HepG2 (cell line): ENCODE results near the gene ENTPD1. TPM values are rescaled to one million over a fixed set of nuclear protein-coding genes. Genes with fewer than 3 reads are reported as not detected.

Source experiments
- ATAC-seq: fragments of 200-7000 bp; cut with Tn5 transposase; 3 replicates; pipeline ENCODE4 v1.9.1; 2020; ENCODE audit warnings: mild to moderate bottlenecking, moderate library complexity
- BruUV-seq: library from RNA; stranded (reverse); fragments of 400-500 nt; replicated peaks from 2 replicates; lab custom pipeline; 2021; lab: Mats Ljungman, UMichigan
- CTCF ChIA-PET: fragments of 300-600 bp; formaldehyde crosslinking; extraction: SDS; loops from one replicate; lab custom pipeline; 2021; ENCODE audit warnings: low total read pairs, inconsistent platforms, low intra/inter-chr PET ratio; lab: Yijun Ruan, JAX
- POLR2A ChIA-PET: fragments of 350-600 bp; sonication (Branson Sonifier 250); formaldehyde crosslinking; loops from one replicate; lab custom pipeline; 2020; ENCODE audit warnings: antibody characterized with exemption, inconsistent platforms; lab: Yijun Ruan, JAX
- DNase-seq: peaks from one replicate; pipeline ENCODE4 v3.0.0-alpha.2; 2015; ENCODE audit warnings: low spot score
- FAIRE-seq: peaks from 3 replicates; lab custom pipeline; 2011; peaks lifted over from hg19 to GRCh38; lab: Jason Lieb, UNC
- H2AFZ ChIP-seq: one replicate; pipeline ENCODE4 v1.6.1; 2011; ENCODE audit warnings: low read length, inconsistent platforms
- H3K27ac ChIP-seq: fragments of 300-600 bp; 3 replicates; pipeline ENCODE4 v1.8.0; 2011; ENCODE audit warnings: mixed run types, mild to moderate bottlenecking, mixed read lengths, low read length, inconsistent platforms; ENCODE audit not compliant: insufficient read depth; ENCODE audit errors: extremely low read length
- H3K27me3 ChIP-seq, 2 experiments: fragments of 200-600 bp in 1 of 2; 2 replicates in 1 of 2; 3 replicates in 1 of 2; pipeline versions ENCODE4 v1.6.0 to v1.8.0; 2011; ENCODE audit warnings: low read length in 2 of 2, mild to moderate bottlenecking in 2 of 2, moderate library complexity in 2 of 2, inconsistent platforms in 1 of 2; ENCODE audit not compliant: insufficient read depth in 2 of 2, control insufficient read depth in 1 of 2
- H3K36me3 ChIP-seq, 2 experiments: fragments of 200-600 bp in 1 of 2; replicated peaks in 1 of 2; 2 replicates in 1 of 2; 3 replicates in 1 of 2; pipeline versions ENCODE4 v1.5.1 to v1.8.0; 2011; ENCODE audit warnings: low read length in 2 of 2, inconsistent platforms in 1 of 2; ENCODE audit not compliant: insufficient read depth in 2 of 2, control insufficient read depth in 1 of 2
- H3K4me1 ChIP-seq: 2 replicates; pipeline ENCODE4 v1.5.1; 2012; ENCODE audit warnings: low read length, inconsistent platforms; ENCODE audit not compliant: insufficient read depth
- H3K4me2 ChIP-seq: 2 replicates; pipeline ENCODE4 v1.6.0; 2011; ENCODE audit warnings: low read depth, low read length, inconsistent platforms
- H3K4me3 ChIP-seq, 3 experiments: fragments of 200-600 bp in 1 of 3; sonication (generic), shearing (Covaris generic) in 1 of 3; replicated peaks in 1 of 3; 2 replicates each; pipeline ENCODE4 v1.5.1; 2011 to 2016; ENCODE audit warnings: low read length in 3 of 3, inconsistent platforms in 2 of 3, low read depth in 2 of 3, mild to moderate bottlenecking in 2 of 3, control low read depth in 1 of 3, mixed read lengths in 1 of 3; ENCODE audit not compliant: insufficient read depth in 1 of 3
- H3K79me2 ChIP-seq: one replicate; pipeline ENCODE4 v1.6.1; 2011; ENCODE audit warnings: low read length, inconsistent platforms; ENCODE audit not compliant: insufficient read depth
- H3K9ac ChIP-seq: 2 replicates; pipeline ENCODE4 v1.6.0; 2011; ENCODE audit warnings: mild to moderate bottlenecking, low read depth, low read length, inconsistent platforms; ENCODE audit not compliant: insufficient read depth
- H3K9me3 ChIP-seq: 2 replicates; pipeline ENCODE4 v1.5.1; 2012; ENCODE audit warnings: mild to moderate bottlenecking, low read length
- H4K20me1 ChIP-seq: 2 replicates; pipeline ENCODE4 v1.6.0; 2011; ENCODE audit warnings: inconsistent platforms, mild to moderate bottlenecking, low read length, moderate library complexity; ENCODE audit not compliant: insufficient read depth
- JDP2 ChIP-seq: sonication (generic); formaldehyde crosslinking; IDR thresholded peaks from 2 replicates; pipeline ENCODE4 v1.8.1; 2022; ENCODE audit warnings: missing genetic modification reagents, borderline replicate concordance
- KDM6A ChIP-seq: IDR thresholded peaks from 2 replicates; pipeline ENCODE4 v1.6.1; 2016; ENCODE audit warnings: low read depth
- RXRB ChIP-seq: IDR thresholded peaks from 2 replicates; pipeline ENCODE4 v1.6.1; 2016; ENCODE audit warnings: borderline replicate concordance, missing genetic modification reagents, missing compliant biosample characterization
- STAG1 ChIP-seq: sonication (generic); formaldehyde crosslinking; IDR thresholded peaks from 2 replicates; pipeline ENCODE4 v1.4.0; 2020; ENCODE audit warnings: missing genetic modification reagents
- ZNF230 ChIP-seq: sonication (generic); formaldehyde crosslinking; IDR thresholded peaks from 2 replicates; pipeline ENCODE4 v1.4.0; 2020; ENCODE audit warnings: mild to moderate bottlenecking, missing genetic modification reagents
- ZNF292 ChIP-seq: sonication (generic); formaldehyde crosslinking; IDR thresholded peaks from 2 replicates; pipeline ENCODE4 v1.8.1; 2022; ENCODE audit warnings: mild to moderate bottlenecking, low read depth, missing genetic modification reagents, borderline replicate concordance
- ZNF317 ChIP-seq: sonication (generic); formaldehyde crosslinking; IDR thresholded peaks from 2 replicates; pipeline ENCODE4 v1.5.0; 2020; ENCODE audit warnings: mild to moderate bottlenecking, missing genetic modification reagents
- WGBS: methylation state at CpG from one replicate; pipeline ENCODE4 v1.1.6; 2017; ENCODE audit warnings: low lambda C conversion rate; 5-methylcytosine and 5-hydroxymethylcytosine counted together
- in situ Hi-C: cut with HindIII; loops from 2 replicates; pipeline ENCODE4 v1.10.0; 2017; ENCODE audit warnings: low pct_unique_long_range_greater_than_20kb; ENCODE audit not compliant: extremely low pct_ligation_motif_present
- intact Hi-C: fragments of 100-400 bp; cut with micrococcal nuclease; formaldehyde crosslinking; loops from one replicate; pipeline ENCODE4 v1.10.0; 2022; ENCODE audit not compliant: unreplicated experiment
- polyA plus RNA-seq, 8 experiments: library from polyadenylated mRNA; depleted of rRNA in 3 of 8; stranded (reverse) in 7 of 8; unstranded in 1 of 8; fragments of >200 nt; fragmentation: Illumina TruSeq in 4 of 8; extraction: Trizol in 4 of 8; gene quantifications; 2 replicates each; pipeline versions ENCODE4 v1.2.1 to v1.2.3, GENCODE V29; 2011 to 2016; ENCODE audit warnings: low read depth in 4 of 8, missing spikeins in 1 of 8, mixed read lengths in 1 of 8; ENCODE audit not compliant: insufficient read depth in 1 of 8
- total RNA-seq, 5 experiments: library from RNA; depleted of rRNA; stranded (reverse); fragments of >200 nt; fragmentation: Illumina TruSeq; extraction: Trizol; gene quantifications; 2 replicates each; pipeline ENCODE4 v1.2.3, GENCODE V29; 2016; ENCODE audit warnings: low read depth in 1 of 5
- TF ChIP-seq, protein P1 (sequence below): sonication (generic); formaldehyde crosslinking; IDR thresholded peaks from 2 replicates; pipeline ENCODE4 v1.4.0; 2020; ENCODE audit warnings: missing genetic modification reagents
- TF ChIP-seq, protein P2 (sequence below): sonication (generic); formaldehyde crosslinking; IDR thresholded peaks from 2 replicates; pipeline ENCODE4 v1.5.0; 2020; ENCODE audit warnings: mild to moderate bottlenecking, missing genetic modification reagents, borderline replicate concordance
- TF ChIP-seq, protein P3 (sequence below): sonication (generic); formaldehyde crosslinking; IDR thresholded peaks from 2 replicates; pipeline ENCODE4 v1.9.0; 2021; ENCODE audit warnings: missing genetic modification reagents, borderline replicate concordance

The ENTPD1 gene
- total and polyA plus RNA-seq, 2 of the 13 experiments (the other 11 are each of a cell fraction or from before 2014, with no cell fraction given): 0.07 TPM

GRCh38 chr10:95836610-95837355 is 80.8 kb downstream of the ENTPD1 start:
- Histone ChIP-seq H3K9me3 (no peaks in the 10 kb centered on the region), H4K20me1 (no peaks in the 10 kb centered on the region), H3K4me3 (peak overlapping the region in 1 of 3 experiments; percentile 48; a peak in 2 of 6 replicates), H2AFZ (peak overlapping the region; percentile 86), H3K36me3 (no peaks in the 10 kb centered on the region), H3K9ac (peak overlapping the region; percentile 46), H3K4me1 (peaks cover 45% of the 10 kb centered on the region), H3K27me3 (no peaks in the 10 kb centered on the region), H3K79me2 (no peaks in the 10 kb centered on the region), H3K27ac (peak overlapping the region; percentile 72), H3K4me2 (peak overlapping the region; percentile 69)
- intact Hi-C loops: no loop called here
- ChIA-PET CTCF (no interaction called here), POLR2A (interaction anchor here (1.0 to 1.7 kb wide), 4 partner anchors 28 to 143 kb away, joined by 3 to 7 read pairs (median 5); partner anchors contain the start of gene TCTN3)
- peak; percentile 94 for ATAC-seq
- in situ Hi-C loops: no loop called here
- WGBS: 12% methylated on average over 5 of the region's 5 CpGs
- DNase-seq: peak; percentile 81
- FAIRE-seq: peak; percentile 96
- BruUV-seq: no TSS peak
- TF ChIP-seq ZNF292 (CRISPR knock-in tag) (peak; percentile 42; the same call in 1 of the 2 replicates), KDM6A (CRISPR knock-in tag) (peak; percentile 98), RXRB (CRISPR knock-in tag) (peak; percentile 37; the same call in 1 of the 2 replicates), ZNF230 (no peak), STAG1 (CRISPR knock-in tag) (peak; percentile 17; the same call in 1 of the 2 replicates), ZNF317 (CRISPR knock-in tag) (0 out of 2 replicates have a peak, but pooled peaks have one; percentile 42), JDP2 (CRISPR knock-in tag) (no peak)
- TF ChIP-seq, protein P1, sequence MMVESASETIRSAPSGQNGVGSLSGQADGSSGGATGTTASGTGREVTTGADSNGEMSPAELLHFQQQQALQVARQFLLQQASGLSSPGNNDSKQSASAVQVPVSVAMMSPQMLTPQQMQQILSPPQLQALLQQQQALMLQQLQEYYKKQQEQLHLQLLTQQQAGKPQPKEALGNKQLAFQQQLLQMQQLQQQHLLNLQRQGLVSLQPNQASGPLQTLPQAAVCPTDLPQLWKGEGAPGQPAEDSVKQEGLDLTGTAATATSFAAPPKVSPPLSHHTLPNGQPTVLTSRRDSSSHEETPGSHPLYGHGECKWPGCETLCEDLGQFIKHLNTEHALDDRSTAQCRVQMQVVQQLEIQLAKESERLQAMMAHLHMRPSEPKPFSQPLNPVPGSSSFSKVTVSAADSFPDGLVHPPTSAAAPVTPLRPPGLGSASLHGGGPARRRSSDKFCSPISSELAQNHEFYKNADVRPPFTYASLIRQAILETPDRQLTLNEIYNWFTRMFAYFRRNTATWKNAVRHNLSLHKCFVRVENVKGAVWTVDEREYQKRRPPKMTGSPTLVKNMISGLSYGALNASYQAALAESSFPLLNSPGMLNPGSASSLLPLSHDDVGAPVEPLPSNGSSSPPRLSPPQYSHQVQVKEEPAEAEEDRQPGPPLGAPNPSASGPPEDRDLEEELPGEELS (CRISPR knock-in tag): peak; percentile 57
- TF ChIP-seq, protein P2, sequence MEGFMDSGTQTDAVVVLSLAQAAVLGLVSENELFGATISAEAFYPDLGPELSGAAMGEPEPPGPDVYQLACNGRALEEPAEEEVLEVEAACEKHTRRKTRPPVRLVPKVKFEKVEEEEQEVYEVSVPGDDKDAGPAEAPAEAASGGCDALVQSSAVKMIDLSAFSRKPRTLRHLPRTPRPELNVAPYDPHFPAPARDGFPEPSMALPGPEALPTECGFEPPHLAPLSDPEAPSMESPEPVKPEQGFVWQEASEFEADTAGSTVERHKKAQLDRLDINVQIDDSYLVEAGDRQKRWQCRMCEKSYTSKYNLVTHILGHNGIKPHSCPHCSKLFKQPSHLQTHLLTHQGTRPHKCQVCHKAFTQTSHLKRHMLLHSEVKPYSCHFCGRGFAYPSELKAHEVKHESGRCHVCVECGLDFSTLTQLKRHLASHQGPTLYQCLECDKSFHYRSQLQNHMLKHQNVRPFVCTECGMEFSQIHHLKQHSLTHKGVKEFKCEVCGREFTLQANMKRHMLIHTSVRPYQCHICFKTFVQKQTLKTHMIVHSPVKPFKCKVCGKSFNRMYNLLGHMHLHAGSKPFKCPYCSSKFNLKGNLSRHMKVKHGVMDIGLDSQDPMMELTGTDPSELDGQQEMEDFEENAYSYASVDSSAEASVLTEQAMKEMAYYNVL: peak; percentile 60; the same call in 1 of the 2 replicates
- TF ChIP-seq, protein P3, sequence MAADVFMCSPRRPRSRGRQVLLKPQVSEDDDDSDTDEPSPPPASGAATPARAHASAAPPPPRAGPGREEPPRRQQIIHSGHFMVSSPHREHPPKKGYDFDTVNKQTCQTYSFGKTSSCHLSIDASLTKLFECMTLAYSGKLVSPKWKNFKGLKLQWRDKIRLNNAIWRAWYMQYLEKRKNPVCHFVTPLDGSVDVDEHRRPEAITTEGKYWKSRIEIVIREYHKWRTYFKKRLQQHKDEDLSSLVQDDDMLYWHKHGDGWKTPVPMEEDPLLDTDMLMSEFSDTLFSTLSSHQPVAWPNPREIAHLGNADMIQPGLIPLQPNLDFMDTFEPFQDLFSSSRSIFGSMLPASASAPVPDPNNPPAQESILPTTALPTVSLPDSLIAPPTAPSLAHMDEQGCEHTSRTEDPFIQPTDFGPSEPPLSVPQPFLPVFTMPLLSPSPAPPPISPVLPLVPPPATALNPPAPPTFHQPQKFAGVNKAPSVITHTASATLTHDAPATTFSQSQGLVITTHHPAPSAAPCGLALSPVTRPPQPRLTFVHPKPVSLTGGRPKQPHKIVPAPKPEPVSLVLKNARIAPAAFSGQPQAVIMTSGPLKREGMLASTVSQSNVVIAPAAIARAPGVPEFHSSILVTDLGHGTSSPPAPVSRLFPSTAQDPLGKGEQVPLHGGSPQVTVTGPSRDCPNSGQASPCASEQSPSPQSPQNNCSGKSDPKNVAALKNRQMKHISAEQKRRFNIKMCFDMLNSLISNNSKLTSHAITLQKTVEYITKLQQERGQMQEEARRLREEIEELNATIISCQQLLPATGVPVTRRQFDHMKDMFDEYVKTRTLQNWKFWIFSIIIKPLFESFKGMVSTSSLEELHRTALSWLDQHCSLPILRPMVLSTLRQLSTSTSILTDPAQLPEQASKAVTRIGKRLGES (CRISPR knock-in tag): peak; percentile 46; the same call in 1 of the 2 replicates
